ENCODE measurements around the gene OR10K2.
"Not testable (repeated sequence)": the region's sequence is repeated elsewhere in the genome, so short reads cannot be mapped to it uniquely, and the experiment has no call there.

The OR10K2 gene

GRCh38 chr1:158426137-158426536, at the start of gene OR10K2:
Gene OR10K2, minus strand, starts transcription at chr1:158426237. Its CDS starts 5,371 bp downstream, at chr1:158420866.
- no peak for DNase-seq (ENCODE audit: low spot score)

GRCh38 chr1:158471920-158472319, 45.9 kb upstream of the OR10K2 start, which contains the start of gene OR10R2:
Gene OR10R2, plus strand, starts transcription at chr1:158472220. Its CDS starts 106 bp downstream, at chr1:158472326.
- no peak for DNase-seq (ENCODE audit: low spot score)

GRCh38 chr1:158461534-158461933, 35.5 kb upstream of the OR10K2 start, which contains the start of gene OR10K1:
Gene OR10K1, plus strand, starts transcription at chr1:158461834. Its CDS starts 3,728 bp downstream, at chr1:158465562.
- DNase-seq (ENCODE audit: low spot score) = no peak

GRCh38 chr1:158458263-158458662, 32.2 kb upstream of the OR10K2 start:
- no peak for DNase-seq (ENCODE audit: low spot score)

GRCh38 chr1:158457246-158457645, 31.2 kb upstream of the OR10K2 start:
- no peak for DNase-seq (ENCODE audit: low spot score)

- DNase-seq (ENCODE audit: low spot score) = no peak
These were observed 28.5 kb upstream of the OR10K2 start for GRCh38 chr1:158454537-158454936.

GRCh38 chr1:158445376-158445775, 19.3 kb upstream of the OR10K2 start:
- no peak for DNase-seq (ENCODE audit: low spot score)

- no peak for DNase-seq (ENCODE audit: low spot score)
These were observed 8.7 kb upstream of the OR10K2 start for GRCh38 chr1:158434741-158435140.

GRCh38 chr1:158430163-158430562, 4.1 kb upstream of the OR10K2 start:
- DNase-seq (ENCODE audit: low spot score) = not testable (repeated sequence)

GRCh38 chr1:158425027-158425426, 1.0 kb downstream of the OR10K2 start:
- no peak for DNase-seq (ENCODE audit: low spot score)

GRCh38 chr1:158422212-158422611, 3.8 kb downstream of the OR10K2 start:
- DNase-seq (ENCODE audit: low spot score) = no peak

GRCh38 chr1:158417586-158417985, 8.5 kb downstream of the OR10K2 start:
- no peak for DNase-seq (ENCODE audit: low spot score)

- no peak for DNase-seq (ENCODE audit: low spot score)
These were observed 11.2 kb downstream of the OR10K2 start for GRCh38 chr1:158414651-158415345.

GRCh38 chr1:158407092-158407491, 18.9 kb downstream of the OR10K2 start:
- DNase-seq (ENCODE audit: low spot score) = no peak

GRCh38 chr1:158400871-158401270, 25.2 kb downstream of the OR10K2 start:
- DNase-seq (ENCODE audit: low spot score) = no peak

GRCh38 chr1:158398818-158399514, 27.1 kb downstream of the OR10K2 start, which contains the start of gene OR10T2:
Gene OR10T2, minus strand, starts transcription at chr1:158399466. Its CDS starts 0 bp downstream, at chr1:158399466.
- DNase-seq (ENCODE audit: low spot score) = no peak

- no peak for DNase-seq (ENCODE audit: low spot score)
These were observed 29.4 kb downstream of the OR10K2 start for GRCh38 chr1:158396646-158397045.

- DNase-seq (ENCODE audit: low spot score) = no peak
These were observed 32.6 kb downstream of the OR10K2 start for GRCh38 chr1:158393476-158393875.

GRCh38 chr1:158391099-158391498, 34.9 kb downstream of the OR10K2 start:
- no peak for DNase-seq (ENCODE audit: low spot score)

- no peak for DNase-seq (ENCODE audit: low spot score)
These were observed 35.7 kb downstream of the OR10K2 start for GRCh38 chr1:158390331-158390730.

- DNase-seq (ENCODE audit: low spot score) = no peak
These were observed 51.2 kb downstream of the OR10K2 start for GRCh38 chr1:158374860-158375259.

- DNase-seq (ENCODE audit: low spot score) = not testable (repeated sequence)
These were observed 51.9 kb downstream of the OR10K2 start for GRCh38 chr1:158374101-158374500.
